ENCODE data around the gene NF1. TPM values are rescaled to one million over a fixed set of nuclear protein-coding genes. Genes with fewer than 3 reads are reported as not detected.
A peak's percentile ranks its signal among the peaks of the same experiment; 100 is the strongest.

Gene NF1
- polyA plus RNA-seq, 1 of the 3 experiments (the other 2 are of a cell fraction): 19.6 TPM

DNA sequence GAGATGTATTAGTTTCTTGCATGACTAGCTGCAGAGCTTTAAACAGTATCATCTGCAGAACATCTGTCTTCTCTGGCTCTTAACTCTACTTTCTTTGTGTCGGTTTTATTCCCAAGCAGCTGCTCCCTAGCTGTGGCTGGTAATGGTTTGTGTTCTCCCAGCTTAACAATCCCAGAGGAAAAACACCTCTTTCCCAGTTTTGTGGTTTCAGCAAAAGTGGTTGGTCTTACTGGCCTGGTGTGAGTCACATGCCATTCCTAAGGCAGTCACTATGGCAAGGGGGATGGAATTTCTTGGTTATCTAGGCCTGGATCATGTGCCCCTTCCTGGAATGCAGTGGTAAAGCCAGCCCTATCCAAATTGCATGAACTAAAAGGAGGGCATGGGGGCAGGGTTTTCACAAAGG, 174.8 kb downstream of the NF1 start (continued):
- TF ChIP-seq, protein P1, sequence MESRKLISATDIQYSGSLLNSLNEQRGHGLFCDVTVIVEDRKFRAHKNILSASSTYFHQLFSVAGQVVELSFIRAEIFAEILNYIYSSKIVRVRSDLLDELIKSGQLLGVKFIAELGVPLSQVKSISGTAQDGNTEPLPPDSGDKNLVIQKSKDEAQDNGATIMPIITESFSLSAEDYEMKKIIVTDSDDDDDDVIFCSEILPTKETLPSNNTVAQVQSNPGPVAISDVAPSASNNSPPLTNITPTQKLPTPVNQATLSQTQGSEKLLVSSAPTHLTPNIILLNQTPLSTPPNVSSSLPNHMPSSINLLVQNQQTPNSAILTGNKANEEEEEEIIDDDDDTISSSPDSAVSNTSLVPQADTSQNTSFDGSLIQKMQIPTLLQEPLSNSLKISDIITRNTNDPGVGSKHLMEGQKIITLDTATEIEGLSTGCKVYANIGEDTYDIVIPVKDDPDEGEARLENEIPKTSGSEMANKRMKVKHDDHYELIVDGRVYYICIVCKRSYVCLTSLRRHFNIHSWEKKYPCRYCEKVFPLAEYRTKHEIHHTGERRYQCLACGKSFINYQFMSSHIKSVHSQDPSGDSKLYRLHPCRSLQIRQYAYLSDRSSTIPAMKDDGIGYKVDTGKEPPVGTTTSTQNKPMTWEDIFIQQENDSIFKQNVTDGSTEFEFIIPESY (IDR thresholded peaks at IDR 0.05; ENCODE audit: borderline replicate concordance, low read depth): peak; percentile 83
- TF ChIP-seq MXI1 (IDR thresholded peaks at IDR 0.05; ENCODE audit: low read depth, low read length) (no peak), RAD21 (IDR thresholded peaks at IDR 0.05; ENCODE audit: low read length) (peak; percentile 2; the same call in 1 of the 2 replicates), TEAD4 (IDR thresholded peaks at IDR 0.05; ENCODE audit: borderline replicate concordance, insufficient read depth) (peak; percentile 99), SMC3 (IDR thresholded peaks at IDR 0.05; ENCODE audit: low read depth, low read length) (no peak), FOXJ3 (CRISPR knock-in tag; IDR thresholded peaks at IDR 0.05) (no peak), TAF1 (IDR thresholded peaks at IDR 0.05; ENCODE audit: borderline replicate concordance, low read depth, low read length) (peak; percentile 62; the same call in 1 of the 2 replicates), POLR2AphosphoS5 (IDR thresholded peaks at IDR 0.05; ENCODE audit: low read depth, low read length) (peak; percentile 82; the same call in 1 of the 2 replicates), SIN3A (IDR thresholded peaks at IDR 0.05; ENCODE audit: borderline replicate concordance, low read depth, low read length) (peak; percentile 87), GABPA (IDR thresholded peaks at IDR 0.05; ENCODE audit: low read depth) (no peak), CHD2 (IDR thresholded peaks at IDR 0.05; ENCODE audit: low read length, partially characterized antibody) (peak; percentile 41), TCF12 (IDR thresholded peaks at IDR 0.05) (peak; percentile 95), YY1 (IDR thresholded peaks at IDR 0.05; ENCODE audit: low read depth) (peak; percentile 56; the same call in 1 of the 2 replicates), ELF1 (IDR thresholded peaks at IDR 0.05) (no peak; the same call in 1 of the 2 replicates), FOXM1 (IDR thresholded peaks at IDR 0.05; ENCODE audit: low read depth) (peak; percentile 88), FOSL2 (IDR thresholded peaks at IDR 0.05; ENCODE audit: borderline replicate concordance, low read depth) (peak; percentile 92), RFX5 (IDR thresholded peaks at IDR 0.05; ENCODE audit: low read length) (no peak)
- TF ChIP-seq, protein P2, sequence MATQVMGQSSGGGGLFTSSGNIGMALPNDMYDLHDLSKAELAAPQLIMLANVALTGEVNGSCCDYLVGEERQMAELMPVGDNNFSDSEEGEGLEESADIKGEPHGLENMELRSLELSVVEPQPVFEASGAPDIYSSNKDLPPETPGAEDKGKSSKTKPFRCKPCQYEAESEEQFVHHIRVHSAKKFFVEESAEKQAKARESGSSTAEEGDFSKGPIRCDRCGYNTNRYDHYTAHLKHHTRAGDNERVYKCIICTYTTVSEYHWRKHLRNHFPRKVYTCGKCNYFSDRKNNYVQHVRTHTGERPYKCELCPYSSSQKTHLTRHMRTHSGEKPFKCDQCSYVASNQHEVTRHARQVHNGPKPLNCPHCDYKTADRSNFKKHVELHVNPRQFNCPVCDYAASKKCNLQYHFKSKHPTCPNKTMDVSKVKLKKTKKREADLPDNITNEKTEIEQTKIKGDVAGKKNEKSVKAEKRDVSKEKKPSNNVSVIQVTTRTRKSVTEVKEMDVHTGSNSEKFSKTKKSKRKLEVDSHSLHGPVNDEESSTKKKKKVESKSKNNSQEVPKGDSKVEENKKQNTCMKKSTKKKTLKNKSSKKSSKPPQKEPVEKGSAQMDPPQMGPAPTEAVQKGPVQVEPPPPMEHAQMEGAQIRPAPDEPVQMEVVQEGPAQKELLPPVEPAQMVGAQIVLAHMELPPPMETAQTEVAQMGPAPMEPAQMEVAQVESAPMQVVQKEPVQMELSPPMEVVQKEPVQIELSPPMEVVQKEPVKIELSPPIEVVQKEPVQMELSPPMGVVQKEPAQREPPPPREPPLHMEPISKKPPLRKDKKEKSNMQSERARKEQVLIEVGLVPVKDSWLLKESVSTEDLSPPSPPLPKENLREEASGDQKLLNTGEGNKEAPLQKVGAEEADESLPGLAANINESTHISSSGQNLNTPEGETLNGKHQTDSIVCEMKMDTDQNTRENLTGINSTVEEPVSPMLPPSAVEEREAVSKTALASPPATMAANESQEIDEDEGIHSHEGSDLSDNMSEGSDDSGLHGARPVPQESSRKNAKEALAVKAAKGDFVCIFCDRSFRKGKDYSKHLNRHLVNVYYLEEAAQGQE (IDR thresholded peaks at IDR 0.05; ENCODE audit: low read depth, low read length): peak; percentile 85
- TF ChIP-seq, protein P3, sequence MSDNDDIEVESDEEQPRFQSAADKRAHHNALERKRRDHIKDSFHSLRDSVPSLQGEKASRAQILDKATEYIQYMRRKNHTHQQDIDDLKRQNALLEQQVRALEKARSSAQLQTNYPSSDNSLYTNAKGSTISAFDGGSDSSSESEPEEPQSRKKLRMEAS (IDR thresholded peaks at IDR 0.05; ENCODE audit: low read depth): peak; percentile 90
- TF ChIP-seq, protein P4, sequence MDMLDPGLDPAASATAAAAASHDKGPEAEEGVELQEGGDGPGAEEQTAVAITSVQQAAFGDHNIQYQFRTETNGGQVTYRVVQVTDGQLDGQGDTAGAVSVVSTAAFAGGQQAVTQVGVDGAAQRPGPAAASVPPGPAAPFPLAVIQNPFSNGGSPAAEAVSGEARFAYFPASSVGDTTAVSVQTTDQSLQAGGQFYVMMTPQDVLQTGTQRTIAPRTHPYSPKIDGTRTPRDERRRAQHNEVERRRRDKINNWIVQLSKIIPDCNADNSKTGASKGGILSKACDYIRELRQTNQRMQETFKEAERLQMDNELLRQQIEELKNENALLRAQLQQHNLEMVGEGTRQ (IDR thresholded peaks at IDR 0.05; ENCODE audit: borderline replicate concordance, low read depth, low read length): peak; percentile 52; the same call in 1 of the 2 replicates
- TF ChIP-seq, protein P5, sequence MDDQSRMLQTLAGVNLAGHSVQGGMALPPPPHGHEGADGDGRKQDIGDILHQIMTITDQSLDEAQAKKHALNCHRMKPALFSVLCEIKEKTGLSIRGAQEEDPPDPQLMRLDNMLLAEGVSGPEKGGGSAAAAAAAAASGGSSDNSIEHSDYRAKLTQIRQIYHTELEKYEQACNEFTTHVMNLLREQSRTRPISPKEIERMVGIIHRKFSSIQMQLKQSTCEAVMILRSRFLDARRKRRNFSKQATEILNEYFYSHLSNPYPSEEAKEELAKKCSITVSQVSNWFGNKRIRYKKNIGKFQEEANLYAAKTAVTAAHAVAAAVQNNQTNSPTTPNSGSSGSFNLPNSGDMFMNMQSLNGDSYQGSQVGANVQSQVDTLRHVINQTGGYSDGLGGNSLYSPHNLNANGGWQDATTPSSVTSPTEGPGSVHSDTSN (IDR thresholded peaks at IDR 0.05): peak; percentile 79; the same call in 1 of the 2 replicates
- TF ChIP-seq, protein P6, sequence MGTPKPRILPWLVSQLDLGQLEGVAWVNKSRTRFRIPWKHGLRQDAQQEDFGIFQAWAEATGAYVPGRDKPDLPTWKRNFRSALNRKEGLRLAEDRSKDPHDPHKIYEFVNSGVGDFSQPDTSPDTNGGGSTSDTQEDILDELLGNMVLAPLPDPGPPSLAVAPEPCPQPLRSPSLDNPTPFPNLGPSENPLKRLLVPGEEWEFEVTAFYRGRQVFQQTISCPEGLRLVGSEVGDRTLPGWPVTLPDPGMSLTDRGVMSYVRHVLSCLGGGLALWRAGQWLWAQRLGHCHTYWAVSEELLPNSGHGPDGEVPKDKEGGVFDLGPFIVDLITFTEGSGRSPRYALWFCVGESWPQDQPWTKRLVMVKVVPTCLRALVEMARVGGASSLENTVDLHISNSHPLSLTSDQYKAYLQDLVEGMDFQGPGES (IDR thresholded peaks at IDR 0.05; ENCODE audit: low read depth, low read length): no peak
